Stimulated activated CD4-positive, alpha-beta T cell treated with anti-CD3 and anti-CD28 coated beads, Interleukin-2, amount 100 ng/mL, for 4 hours (primary cell): ENCODE measurements around the gene ALDH1A3.

Experiments used
- DNase-seq: peaks from one replicate; pipeline ENCODE4 v3.0.0-alpha.2; 2020; ENCODE audit warnings: low read depth

The ALDH1A3 gene

GRCh38 chr15:100902436-100903167 is 23.0 kb downstream of the ALDH1A3 start:
- DNase-seq = no peak

GRCh38 chr15:100903168-100903554 is 23.5 kb downstream of the ALDH1A3 start:
- DNase-seq = no peak

DNA sequence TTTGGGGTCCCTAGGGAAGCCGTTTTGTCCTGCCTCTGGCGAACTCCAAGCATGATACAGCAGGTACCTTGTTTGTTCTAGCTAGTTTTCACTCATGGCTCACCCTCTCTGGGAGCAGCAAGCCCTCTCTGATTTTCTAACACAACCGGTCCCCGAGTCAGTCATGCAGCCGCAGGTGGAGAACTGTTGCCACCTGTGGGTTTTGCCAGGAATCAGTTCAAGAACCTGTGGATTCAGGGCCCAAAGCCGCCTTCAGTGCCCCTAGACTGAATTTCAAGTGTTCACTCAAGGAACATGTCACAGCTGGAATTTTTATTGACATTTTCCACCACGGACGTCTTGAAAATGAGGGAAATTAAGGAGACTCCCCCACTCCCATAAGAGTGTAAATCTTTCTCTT is 26.2 kb downstream of the ALDH1A3 start:
- DNase-seq = no peak

DNA sequence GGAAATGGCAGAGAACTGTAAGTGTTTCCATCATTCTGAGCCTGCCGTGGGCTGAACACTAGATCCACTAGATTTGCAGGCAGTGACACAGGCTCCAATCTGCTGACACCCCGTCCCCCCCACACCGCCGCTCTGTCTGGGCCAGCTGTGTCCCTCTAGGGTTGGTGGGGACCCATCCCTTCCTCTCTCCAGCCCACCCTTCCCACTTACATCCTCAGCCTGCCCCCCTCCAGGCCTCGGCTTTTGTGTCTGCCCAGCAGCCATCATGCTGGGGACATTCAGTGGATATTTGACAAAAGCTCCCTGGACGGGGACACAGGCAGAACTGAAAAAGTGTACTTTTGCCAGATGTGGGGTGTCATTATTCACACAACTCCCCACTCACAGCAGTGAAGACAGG is 28.8 kb downstream of the ALDH1A3 start:
- DNase-seq = no peak

DNA sequence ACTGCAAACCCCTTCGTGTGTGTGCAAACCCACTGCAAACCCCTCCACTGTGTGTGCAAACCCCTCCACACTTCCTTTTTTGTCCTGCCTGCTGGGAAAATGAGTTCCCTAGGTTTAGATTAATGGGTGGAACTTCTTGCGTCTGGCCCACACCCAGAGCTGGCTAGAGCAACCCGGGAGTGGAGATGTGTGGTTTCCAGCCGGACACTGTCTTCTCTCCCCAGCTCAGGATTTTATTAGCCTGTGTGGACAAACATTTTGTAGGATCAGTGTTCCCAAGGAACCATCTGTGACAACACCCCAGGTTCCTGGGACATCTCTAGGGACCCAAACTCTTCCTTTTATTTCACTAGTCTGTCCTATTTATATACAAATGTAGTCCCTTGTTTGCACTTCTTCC is 29.9 kb downstream of the ALDH1A3 start:
- no peak for DNase-seq

DNA sequence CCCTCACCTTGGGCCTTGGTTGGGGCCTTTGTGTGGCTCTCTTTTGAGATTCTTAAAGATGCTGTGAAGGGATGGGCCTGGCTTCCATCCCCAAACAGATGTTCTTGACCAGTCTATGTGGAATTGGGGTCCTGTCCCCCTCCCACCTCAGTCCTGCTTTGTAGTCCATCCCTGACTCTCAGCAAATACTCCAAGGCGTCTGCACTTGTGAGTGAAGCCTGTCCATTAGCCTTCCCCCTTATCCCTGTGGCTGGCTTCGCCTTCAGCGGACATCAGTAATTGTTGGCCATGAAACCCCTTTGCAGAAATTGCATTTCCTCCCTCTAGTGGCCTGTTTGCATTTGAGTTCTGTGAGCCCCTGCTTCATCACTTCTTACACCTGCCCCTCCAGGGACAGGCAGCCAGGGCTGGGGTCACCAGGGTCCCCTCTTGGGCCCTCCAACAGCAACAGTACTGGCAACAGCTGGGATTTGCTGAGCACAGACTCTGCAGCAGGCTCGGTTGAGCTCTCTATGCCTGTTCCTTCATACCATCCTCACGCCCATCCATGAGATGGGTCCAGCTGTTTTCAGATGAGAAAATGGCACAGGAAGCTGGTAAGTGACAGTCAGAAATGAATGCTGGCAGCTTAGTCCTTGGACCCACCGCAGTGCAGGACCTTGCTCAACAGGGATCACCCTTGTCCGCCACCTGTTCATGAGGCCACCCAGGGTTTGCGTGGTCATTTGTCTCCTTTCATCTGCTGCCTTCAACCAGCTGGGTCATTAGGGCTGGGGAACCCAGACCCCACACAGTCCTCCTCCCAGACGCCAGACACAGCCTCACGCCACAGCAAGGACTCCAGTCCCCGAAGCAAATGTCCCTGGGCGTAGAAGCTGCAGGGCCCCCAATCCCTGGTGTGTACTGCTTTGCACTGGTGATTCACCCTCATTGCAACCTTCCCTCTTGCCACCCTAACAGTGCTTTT is 30.6 kb downstream of the ALDH1A3 start:
- DNase-seq = no peak

DNA sequence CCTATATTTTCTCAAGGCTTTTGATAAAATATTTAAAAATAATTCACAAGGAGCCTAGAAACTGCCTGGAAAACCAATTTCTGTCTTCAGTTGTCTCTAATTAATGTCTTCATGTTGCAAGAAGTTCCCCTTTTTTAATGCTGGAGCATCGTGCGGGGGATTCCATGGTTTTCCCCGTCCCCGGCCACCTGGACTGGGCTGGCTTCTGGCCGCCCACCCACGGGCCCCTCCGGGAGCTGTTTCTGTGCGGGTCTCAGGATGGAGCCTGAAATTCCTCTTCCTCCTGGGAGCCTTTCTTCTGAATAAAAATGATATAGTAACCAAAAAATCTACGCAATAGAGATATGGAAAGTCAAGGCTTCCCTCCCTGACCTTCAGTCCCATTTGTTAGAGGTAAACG is 31.5 kb downstream of the ALDH1A3 start:
- DNase-seq = no peak

DNA sequence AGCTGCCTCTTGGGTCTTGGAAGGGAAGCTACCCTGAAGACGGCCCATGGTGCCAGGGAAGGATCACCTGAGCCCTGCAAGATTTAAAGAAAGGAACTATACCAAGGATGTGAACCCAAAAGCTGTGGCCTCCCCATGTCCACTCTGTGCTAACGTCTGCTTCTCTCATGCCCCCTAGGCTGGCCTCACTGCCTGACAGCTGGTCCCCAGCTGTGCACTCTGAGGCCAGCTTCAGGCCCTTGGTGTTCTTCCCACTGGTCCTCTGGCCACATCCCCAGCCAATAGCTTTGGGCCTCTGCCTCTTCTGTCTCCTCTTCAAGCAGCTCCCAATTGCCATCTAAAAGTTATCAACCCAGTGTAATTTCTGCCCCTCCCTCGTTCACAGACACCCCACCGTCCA is 34.3 kb downstream of the ALDH1A3 start:
- DNase-seq = no peak

- no peak for DNase-seq
These were observed 35.2 kb downstream of the ALDH1A3 start for GRCh38 chr15:100914876-100915275.

DNA sequence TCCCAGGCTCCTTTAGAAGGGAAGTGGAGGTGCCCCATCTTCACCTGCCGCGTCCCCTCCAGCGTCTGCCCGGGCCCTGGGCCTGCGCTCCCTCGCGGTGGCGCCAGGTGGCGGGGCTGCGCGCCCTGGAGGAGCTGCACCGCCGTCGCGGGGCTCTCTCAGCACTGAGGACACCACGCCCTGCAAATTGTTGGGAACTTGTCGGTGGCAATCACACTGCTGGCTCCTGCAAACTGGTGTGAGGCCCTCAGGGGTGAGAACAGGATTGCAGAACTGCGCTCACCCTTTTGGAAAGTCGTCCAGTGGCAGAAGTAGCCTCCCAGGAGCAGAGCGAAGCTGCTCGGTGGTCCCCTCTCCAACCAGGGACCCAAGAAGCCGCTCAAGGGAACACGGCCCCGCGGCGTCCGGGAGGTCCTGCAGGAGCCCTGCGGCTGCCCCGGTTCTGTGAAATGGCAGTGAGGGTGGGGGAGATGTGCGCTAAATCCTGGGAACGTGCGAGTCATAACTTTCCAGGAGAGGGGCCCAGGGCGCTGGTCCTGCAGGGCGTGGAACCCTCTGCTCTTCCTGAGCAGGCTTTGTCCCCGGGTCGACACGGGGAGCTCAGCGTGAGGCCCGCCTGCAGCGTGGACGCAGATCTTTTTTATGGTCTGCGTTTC is 38.5 kb downstream of the ALDH1A3 start:
- DNase-seq = peak; percentile 54

- no peak for DNase-seq
These were observed 39.3 kb downstream of the ALDH1A3 start, which contains the start of gene LRRK1 for GRCh38 chr15:100918690-100919480. TSS of gene LRRK1 (plus strand) at chr15:100919357. CDS start at chr15:100924633, 5,276 bp downstream.

GRCh38 chr15:100919481-100920405 is 40.1 kb downstream of the ALDH1A3 start:
- DNase-seq = no peak

DNA sequence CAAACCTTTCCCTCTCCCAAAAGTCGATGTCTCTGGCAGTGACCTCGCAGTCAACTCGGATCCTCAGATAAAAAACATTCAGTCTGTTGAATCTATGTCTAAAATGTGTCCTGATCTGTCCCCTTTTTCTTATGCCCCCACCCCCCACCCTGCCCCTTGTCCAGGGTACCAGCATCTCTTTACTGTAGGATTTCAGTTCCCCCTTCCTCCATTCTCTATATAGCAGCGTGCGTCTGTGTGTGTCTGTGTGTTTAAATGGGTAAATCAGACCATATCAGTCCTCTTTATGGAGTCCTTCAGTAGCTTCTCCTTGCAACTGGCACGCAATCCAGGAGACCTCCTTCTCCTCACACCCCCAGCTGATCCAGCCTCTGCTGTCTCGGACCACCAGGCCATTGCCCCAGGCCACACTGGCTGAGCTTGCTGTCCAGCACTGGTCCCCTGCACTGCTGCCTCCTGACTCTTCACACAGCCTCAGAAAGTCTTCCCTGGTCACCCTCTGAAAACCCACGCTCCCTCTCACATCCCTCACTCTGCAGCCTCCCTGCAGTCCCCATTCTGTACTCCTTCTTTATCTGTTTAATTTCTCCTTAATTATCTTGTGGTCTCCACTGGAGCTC is 41.0 kb downstream of the ALDH1A3 start:
- DNase-seq = no peak

DNA sequence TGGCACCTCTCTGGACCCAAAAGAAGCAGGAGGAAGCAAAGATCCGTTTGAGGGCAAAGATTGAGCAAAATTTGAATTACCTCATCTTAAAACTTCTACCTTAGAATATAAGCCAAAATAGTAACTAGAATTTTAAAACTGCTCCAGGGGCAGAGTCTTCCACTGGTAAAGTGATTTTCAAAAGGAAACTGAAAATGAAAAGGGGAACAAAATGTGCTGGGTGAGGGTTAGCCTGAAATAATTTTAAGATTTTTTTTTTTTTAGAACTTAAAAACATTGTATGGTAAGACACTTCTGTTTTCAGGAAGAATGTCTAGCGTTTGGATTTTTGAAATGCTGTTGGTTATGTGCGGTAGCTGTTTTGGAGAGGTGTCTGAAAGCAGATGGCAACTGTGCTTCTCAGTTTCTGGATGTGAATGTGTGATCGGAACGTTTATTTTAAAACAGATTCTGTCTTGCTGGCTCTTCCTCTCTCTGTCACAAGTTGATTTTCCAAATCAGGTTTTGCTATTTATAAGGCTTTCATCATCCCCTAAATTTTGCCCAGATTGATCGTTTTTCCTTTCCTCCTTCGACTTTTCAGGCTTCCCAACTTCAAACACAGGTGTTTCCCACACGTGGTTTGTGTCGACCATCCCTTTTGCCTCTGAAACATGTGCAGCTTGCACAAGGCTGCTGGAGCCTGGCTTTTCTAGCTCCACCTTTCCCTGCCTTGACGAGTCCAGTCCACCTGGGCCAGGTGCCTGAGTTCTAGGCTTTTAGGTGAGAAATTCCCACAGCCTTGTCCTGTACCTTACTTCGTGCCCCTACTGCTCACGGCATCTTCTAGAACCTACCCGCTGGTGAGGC is 42.8 kb downstream of the ALDH1A3 start:
- no peak for DNase-seq

DNA sequence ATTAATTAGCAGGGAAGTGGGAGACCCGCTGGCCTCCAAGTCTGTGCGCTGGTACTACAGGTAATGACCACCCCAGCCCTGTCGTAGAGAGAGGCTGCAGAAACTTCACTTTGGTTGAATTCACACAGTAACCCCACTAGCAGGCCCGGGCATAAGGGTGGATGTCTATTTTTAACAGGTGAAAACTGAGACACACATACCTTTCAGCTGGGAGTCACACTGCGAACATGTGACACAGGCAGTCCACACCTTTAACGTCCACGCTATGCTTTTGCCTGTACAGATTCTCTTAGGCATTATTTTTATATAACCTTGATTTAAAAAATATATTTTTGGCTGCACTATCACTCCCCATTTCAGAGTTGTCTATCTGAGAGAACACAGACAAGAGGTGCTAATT is 43.4 kb downstream of the ALDH1A3 start:
- no peak for DNase-seq

GRCh38 chr15:100923902-100924301 is 44.3 kb downstream of the ALDH1A3 start:
- DNase-seq = no peak

DNA sequence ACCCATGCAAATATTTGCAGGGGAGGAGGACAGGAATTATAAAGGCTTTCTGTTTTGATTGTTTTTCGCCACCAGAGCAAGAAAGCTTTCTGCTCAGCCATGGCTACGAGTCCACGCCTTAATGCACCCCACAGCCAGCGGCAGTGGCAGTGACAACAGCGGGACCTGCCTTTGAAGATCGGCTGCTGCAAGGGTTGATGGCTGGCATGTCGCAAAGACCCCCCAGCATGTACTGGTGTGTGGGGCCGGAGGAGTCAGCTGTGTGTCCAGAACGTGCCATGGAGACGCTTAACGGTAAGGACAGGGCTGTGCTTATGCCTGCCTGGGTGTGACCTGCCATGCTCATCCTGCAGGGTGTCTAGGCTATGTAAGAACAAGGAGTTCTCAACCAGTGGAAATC is 44.8 kb downstream of the ALDH1A3 start:
- DNase-seq = no peak

DNA sequence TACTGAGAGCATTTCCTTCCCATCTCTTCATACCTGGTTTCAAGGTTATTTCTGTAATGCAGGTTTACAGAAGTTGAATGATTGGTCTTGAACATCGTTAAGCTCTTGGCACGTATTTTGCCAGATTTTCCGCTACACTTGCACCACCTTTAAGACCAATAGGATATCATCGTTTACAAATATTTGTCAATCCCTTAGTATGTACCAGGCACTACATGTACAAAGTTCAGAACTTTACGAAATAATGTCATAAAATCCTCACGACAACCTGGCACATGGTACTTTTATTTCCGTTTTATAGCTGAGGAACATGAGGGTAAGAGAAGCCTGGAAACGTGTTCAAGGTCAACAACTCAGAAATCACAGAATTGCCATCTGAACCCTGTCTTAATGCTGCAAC is 45.8 kb downstream of the ALDH1A3 start:
- DNase-seq = no peak

- no peak for DNase-seq
These were observed 46.6 kb downstream of the ALDH1A3 start for GRCh38 chr15:100926258-100926657.
